ENCODE measurements around the gene CEACAM16.

- TF ChIP-seq JUNB (CRISPR knock-in tag; conservative IDR thresholded peaks at IDR 0.05): no peak
- TF ChIP-seq SP1 (CRISPR knock-in tag; IDR thresholded peaks at IDR 0.05): no peak
- no peak for TF ChIP-seq POLR2A (conservative IDR thresholded peaks at IDR 0.05)
- TF ChIP-seq CTCF (IDR thresholded peaks at IDR 0.05 in 2 of 3, conservative IDR thresholded peaks at IDR 0.05 in 1 of 3; ENCODE audit: insufficient read depth in 2 of 3, low read depth in 1 of 3, low read length in 3 of 3): no peak
Observed at GRCh38 chr19:44748426-44749254, 49.7 kb downstream of the CEACAM16 start, which contains the start of gene BCL3.
